ENCODE data around the gene SMG1.
"Not testable (repeated sequence)": the region's sequence is repeated elsewhere in the genome, so short reads cannot be mapped to it uniquely, and the experiment has no call there.

Gene SMG1

DNA sequence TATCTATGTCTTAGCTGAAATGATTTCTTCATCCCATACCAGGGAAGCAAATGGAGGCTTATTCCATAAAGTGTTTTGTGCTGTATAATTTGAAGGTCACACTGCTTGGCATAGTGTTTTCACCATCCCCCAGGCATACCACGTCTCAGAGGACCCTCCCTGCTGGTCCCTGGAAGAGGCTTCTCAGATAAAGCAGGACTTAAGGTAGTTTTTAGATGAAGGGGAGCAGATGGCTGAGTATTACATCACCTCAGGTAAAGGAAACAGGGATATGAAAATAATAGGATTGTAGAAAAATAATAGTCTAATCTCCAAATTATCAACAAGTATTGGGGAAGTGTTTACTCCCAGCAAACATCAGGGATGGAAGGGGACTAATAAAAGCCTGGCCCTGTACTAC is 7.3 kb upstream of the SMG1 start:
- DNase-seq (ENCODE audit: low read depth in 2 of 2), result no peak

DNA sequence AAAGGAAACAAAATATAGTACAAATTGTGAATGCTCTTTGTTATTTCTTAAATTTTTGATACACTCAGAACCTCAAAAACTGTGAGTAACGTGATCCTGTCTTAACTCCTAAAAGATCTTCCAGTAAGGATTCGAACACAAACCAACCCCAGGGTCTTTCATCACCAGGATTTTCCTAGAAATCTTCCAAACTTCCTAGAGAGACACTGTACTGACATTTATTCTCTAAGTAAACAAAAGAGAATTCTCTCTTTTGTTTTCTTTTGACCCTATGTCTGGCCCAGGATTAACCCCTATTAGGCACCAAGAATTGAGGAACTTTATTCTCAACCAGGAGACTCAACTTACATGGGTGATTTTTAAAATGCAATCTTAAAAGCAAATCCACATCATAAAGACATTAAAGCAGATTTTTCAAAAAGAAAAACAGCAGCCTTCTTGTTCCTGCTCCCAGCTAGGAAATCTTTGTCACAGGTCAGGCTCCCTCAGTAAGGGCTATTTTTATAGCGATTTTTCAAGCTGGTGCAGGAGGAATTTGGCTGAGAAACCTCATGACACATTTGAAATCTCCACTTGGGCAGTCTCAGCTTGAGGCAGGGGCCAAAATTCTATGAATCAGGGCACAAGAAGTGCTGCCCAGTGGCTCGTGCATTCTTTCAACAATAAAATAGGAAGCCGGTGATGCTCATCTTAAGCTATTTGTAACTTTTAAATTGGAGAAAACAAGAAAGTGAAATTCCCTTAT is 6.2 kb upstream of the SMG1 start:
- DNase-seq (ENCODE audit: low read depth in 2 of 2), result no peak

GRCh38 chr16:18931756-18932155 is 5.5 kb upstream of the SMG1 start:
- no peak for DNase-seq (ENCODE audit: low read depth in 2 of 2)

- DNase-seq (ENCODE audit: low read depth in 2 of 2), result not testable (repeated sequence)
These were observed 3.9 kb upstream of the SMG1 start for GRCh38 chr16:18930095-18930494.

DNA sequence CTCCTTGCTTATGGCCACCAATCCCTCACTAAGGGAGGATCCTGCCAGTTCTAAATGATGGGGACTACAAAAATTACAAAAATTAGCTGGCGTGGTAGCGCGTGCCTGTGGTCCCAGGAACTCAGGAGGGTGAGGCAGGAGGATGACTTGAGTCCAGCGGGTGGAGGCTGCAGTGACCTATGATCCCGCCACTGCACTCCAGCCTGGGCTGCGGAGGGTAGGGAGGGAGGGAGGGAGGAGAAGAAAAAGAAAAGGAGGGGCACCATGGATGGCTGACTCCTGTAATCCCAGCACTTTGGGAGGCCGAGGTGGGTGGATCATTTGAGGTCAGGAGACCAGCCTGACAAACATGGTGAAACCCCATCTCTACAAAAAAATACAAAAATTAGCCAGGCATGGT is 1.9 kb upstream of the SMG1 start:
- DNase-seq (ENCODE audit: low read depth in 2 of 2), result not testable (repeated sequence)

GRCh38 chr16:18925215-18925985 is 808 bp downstream of the SMG1 start:
- DNase-seq (ENCODE audit: low read depth in 2 of 2), result peak; percentile 25 to 30

DNA sequence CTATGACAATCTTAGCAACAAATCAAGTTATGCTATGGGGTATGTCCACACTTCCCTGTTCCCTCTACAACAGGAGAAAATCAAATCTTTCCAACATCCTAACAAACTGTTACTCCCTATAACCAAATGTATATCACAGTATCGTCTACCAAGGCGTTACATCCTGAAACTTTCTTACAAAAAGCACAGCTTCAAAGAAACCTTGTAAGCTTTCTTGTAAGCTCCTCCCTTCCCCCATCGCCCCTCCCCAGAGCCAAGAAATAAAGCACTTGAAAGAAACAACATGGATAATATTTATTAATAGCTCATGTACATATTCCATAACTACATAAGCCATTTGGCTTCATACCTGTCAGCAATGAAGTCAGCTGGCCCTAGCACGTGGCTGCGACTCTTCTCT is 2.3 kb downstream of the SMG1 start:
- not testable (repeated sequence) for DNase-seq (ENCODE audit: low read depth in 2 of 2)

DNA sequence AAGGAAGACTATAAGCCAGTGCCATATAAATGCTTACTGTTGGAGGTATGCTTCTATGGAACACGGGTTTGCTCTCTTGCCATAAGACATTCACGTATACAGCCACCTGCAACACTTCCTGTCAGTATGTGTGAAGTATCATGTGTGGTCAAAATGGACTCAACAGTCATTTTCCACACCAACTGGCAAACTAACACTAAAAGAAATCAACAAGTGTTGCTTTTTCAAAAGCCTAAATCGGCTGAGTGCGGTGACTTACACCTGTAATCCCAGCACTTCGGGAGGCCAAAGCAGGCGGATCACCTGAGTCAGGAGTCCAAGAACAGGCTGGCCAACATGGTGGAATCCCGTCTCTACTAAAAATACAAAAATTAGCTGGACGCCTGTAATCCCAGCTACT is 3.1 kb downstream of the SMG1 start:
- DNase-seq (ENCODE audit: low read depth in 2 of 2), result not testable (repeated sequence)

- DNase-seq (ENCODE audit: low read depth in 2 of 2), result not testable (repeated sequence)
These were observed 16.6 kb downstream of the SMG1 start for GRCh38 chr16:18909585-18909984.

GRCh38 chr16:18908716-18909115 is 17.5 kb downstream of the SMG1 start:
- DNase-seq (ENCODE audit: low read depth in 2 of 2), result not testable (repeated sequence)

DNA sequence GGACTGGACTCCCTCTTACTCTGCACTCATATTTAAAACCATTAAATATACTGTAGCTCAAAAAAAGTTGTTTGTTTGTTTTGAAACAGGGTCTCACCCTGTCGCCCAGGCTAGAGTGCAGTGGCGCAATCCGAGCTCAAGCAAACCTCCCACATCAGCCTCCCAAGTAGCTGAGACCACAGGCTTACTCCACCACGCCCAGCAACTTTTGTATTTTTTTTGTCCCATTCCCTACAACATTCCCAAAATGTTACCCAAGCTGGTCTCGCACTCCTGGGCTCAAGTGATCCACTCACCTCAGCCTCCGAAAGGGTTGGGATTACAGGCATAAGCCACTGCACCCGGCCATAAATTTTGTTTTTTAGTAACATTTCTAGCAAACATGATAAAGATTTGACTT is 23.4 kb downstream of the SMG1 start:
- DNase-seq (ENCODE audit: low read depth in 2 of 2), result not testable (repeated sequence)

GRCh38 chr16:18902044-18902443 is 24.2 kb downstream of the SMG1 start:
- DNase-seq (ENCODE audit: low read depth in 2 of 2), result not testable (repeated sequence)

GRCh38 chr16:18901194-18901593 is 25.0 kb downstream of the SMG1 start:
- DNase-seq (ENCODE audit: low read depth in 2 of 2), result not testable (repeated sequence)

- DNase-seq (ENCODE audit: low read depth in 2 of 2), result not testable (repeated sequence)
These were observed 41.8 kb downstream of the SMG1 start for GRCh38 chr16:18884456-18884855.

DNA sequence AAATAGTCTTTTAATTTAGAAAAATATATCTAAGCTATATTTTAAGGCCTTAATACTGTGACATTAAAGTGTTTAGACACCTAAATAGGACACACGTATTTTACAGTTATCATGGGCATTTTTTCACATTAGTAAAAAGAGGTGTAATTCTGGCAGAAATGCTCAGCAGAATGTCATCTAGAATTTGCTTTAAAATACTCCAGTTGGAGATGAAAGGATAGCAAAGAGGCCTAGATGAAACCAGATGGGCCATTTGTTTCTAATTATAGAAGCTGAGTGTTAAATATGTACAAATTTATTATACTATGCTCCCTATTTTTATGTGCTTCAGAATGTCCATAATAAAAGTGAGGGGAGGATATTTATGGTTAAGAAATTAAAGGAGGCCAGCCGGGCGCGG is 48.5 kb downstream of the SMG1 start:
- not testable (repeated sequence) for DNase-seq (ENCODE audit: low read depth in 2 of 2)

DNA sequence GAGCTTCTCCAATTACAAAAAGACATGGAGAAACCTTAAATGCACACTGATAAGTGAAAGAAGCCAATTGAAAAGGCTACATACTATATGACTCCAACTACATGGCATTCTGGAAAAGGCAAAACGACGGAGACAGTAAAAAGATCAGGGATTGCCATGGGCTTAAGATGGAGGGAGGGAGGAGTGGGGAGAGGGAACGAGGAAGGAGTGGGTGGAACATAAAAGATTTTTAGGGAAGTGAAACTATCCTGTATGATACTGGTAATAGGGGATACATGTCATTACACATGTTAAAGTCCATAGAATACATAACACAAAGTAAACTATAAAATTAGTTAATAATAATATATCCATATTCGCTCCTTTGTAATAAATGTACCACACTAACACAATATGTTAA is 48.9 kb downstream of the SMG1 start:
- DNase-seq (ENCODE audit: low read depth in 2 of 2), result not testable (repeated sequence)

GRCh38 chr16:18876301-18876700 is 49.9 kb downstream of the SMG1 start:
- not testable (repeated sequence) for DNase-seq (ENCODE audit: low read depth in 2 of 2)

- DNase-seq (ENCODE audit: low read depth in 2 of 2), result not testable (repeated sequence)
These were observed 57.0 kb downstream of the SMG1 start for GRCh38 chr16:18869043-18869771.

- not testable (repeated sequence) for DNase-seq (ENCODE audit: low read depth in 2 of 2)
These were observed 59.9 kb downstream of the SMG1 start for GRCh38 chr16:18866277-18866823.

DNA sequence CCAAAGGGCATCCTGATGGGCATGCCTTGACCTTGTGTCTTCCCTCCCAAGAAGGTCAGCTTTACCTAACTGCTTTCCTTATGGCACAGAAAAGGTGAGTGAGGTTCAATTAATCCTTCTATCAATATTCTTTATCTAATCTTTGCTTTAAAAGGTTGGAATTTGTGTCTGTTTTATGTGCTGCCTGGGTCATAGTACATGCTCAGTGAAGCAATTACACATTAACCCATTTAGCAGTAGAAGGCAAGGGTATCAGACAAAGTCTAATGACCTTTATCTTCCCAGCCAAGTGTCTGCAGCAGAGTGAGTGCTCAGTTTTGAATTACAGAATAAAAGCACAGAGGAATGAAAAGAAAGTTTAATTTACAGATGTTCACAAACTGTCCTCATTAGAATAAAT is 63.3 kb downstream of the SMG1 start:
- not testable (repeated sequence) for DNase-seq (ENCODE audit: low read depth in 2 of 2)

DNA sequence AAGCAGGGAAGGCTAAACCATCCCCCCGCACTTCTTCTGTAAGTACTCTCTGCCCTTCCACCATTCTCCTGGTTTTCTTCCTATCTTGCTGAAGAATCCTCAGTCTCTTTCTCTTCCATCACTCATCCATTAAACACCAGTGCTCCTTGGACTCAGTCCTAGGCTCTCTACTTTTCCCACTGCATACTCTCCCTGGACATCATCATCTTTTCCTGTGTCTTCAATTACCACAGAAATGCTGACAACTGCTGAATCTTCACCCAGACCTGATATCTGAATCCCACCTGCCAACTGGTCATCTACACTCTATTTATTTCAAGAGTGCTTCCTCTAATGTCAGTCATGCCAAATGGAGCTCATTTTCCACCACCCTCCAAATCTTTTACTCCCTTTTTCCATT is 71.0 kb downstream of the SMG1 start:
- no peak for DNase-seq (ENCODE audit: low read depth in 2 of 2)

DNA sequence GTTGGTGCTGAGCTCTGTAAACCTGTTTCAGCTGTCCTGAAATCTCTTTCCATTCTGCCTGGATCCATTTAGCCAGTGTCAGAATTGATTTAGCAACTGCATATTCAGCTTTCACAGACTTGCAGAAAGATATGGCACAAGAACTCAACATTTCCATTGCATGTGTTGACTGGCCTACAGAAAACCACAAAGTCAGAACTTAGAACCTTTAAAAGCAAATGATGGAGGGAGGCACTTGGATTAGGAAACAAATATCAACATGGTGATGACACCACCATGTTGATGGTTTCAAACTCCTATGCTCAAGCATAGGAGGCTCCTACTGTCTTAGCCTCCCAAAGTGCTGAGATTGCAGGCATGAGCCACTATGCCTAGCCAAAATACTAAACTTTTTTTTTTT is 72.5 kb downstream of the SMG1 start:
- DNase-seq (ENCODE audit: low read depth in 2 of 2), result no peak
